Endothelial cell of umbilical vein (primary cell): Measurements from ENCODE around the gene BSPRY. TPM values are rescaled to one million over a fixed set of nuclear protein-coding genes. Genes with fewer than 3 reads are reported as not detected.
A peak's percentile ranks its signal among the peaks of the same experiment; 100 is the strongest.

ENCODE experiments used
- BruUV-seq: library from RNA; stranded (reverse); fragments of 400-500 nt; replicated peaks from 2 replicates; lab custom pipeline; 2021; lab: Mats Ljungman, UMichigan
- CTCF ChIA-PET: fragments of 300-600, 350-600 bp; sonication (Branson Sonifier 250); formaldehyde crosslinking; loops from one replicate; lab custom pipeline; 2021; ENCODE audit warnings: antibody characterized with exemption, inconsistent platforms; lab: Charles Lee
- POLR2A ChIA-PET: fragments of 300-600, 350-600 bp; sonication (Branson Sonifier 250); formaldehyde crosslinking; loops from one replicate; lab custom pipeline; 2021; ENCODE audit warnings: antibody characterized with exemption, inconsistent platforms; lab: Charles Lee
- DNase-seq: peaks from one replicate; pipeline ENCODE4 v3.0.0-alpha.2; 2011; ENCODE audit warnings: low read depth, low spot score
- FAIRE-seq: peaks from 2 replicates; lab custom pipeline; 2011; peaks lifted over from hg19 to GRCh38; lab: Jason Lieb, UNC
- H2AFZ ChIP-seq: 2 replicates; pipeline ENCODE4 v1.6.0; 2012; ENCODE audit warnings: low read depth, low read length, control low read depth, inconsistent platforms
- H3K27ac ChIP-seq: 2 replicates; pipeline ENCODE4 v1.5.1; 2011; ENCODE audit warnings: low read depth, mild to moderate bottlenecking, control low read depth, low read length, moderate library complexity; ENCODE audit not compliant: insufficient read depth
- H3K27me3 ChIP-seq, 2 experiments: 2 replicates each; pipeline versions ENCODE4 v1.6.0 to v1.6.1; 2011; ENCODE audit warnings: low read length in 2 of 2, mixed read lengths in 1 of 2; ENCODE audit not compliant: control insufficient read depth in 2 of 2, insufficient read depth in 2 of 2
- H3K36me3 ChIP-seq, 2 experiments: 2 replicates in 1 of 2; 3 replicates in 1 of 2; pipeline ENCODE4 v1.5.1; 2011; ENCODE audit warnings: low read length in 2 of 2, mild to moderate bottlenecking in 1 of 2, moderate library complexity in 1 of 2; ENCODE audit not compliant: control insufficient read depth in 2 of 2, insufficient read depth in 2 of 2; ENCODE audit errors: extremely low read depth in 1 of 2
- H3K4me1 ChIP-seq: 3 replicates; pipeline ENCODE4 v1.5.1; 2011; ENCODE audit warnings: mild to moderate bottlenecking, low read length; ENCODE audit not compliant: control insufficient read depth, insufficient read depth; ENCODE audit errors: extremely low read depth
- H3K4me2 ChIP-seq: 2 replicates; pipeline ENCODE4 v1.6.1; 2011; ENCODE audit warnings: low read length, control low read depth, mixed read lengths; ENCODE audit not compliant: insufficient read depth
- H3K4me3 ChIP-seq, 3 experiments: fragments of 200-600 bp in 1 of 3; sonication (generic), shearing (Covaris generic) in 1 of 3; replicated peaks in 1 of 3; 2 replicates each; pipeline ENCODE4 v1.5.1; 2011 to 2016; ENCODE audit warnings: control low read depth in 3 of 3, low read length in 3 of 3, mild to moderate bottlenecking in 2 of 3, inconsistent platforms in 1 of 3, low read depth in 1 of 3, moderate library complexity in 1 of 3; ENCODE audit not compliant: insufficient read depth in 1 of 3
- H3K79me2 ChIP-seq: 2 replicates; pipeline ENCODE4 v1.6.0; 2012; ENCODE audit warnings: low read length, inconsistent platforms; ENCODE audit not compliant: control insufficient read depth, insufficient read depth
- H3K9ac ChIP-seq: replicated peaks from 2 replicates; pipeline ENCODE3; 2011; ENCODE audit warnings: low read length, control low read depth; ENCODE audit not compliant: insufficient read depth; ENCODE audit errors: extremely low read depth
- H3K9me1 ChIP-seq: replicated peaks from 3 replicates; pipeline ENCODE4 v1.6.0; 2011; ENCODE audit warnings: mild to moderate bottlenecking, low read length; ENCODE audit not compliant: control insufficient read depth, insufficient read depth; ENCODE audit errors: extremely low read depth
- H3K9me3 ChIP-seq: replicated peaks from 2 replicates; pipeline ENCODE4 v1.5.1; 2012; ENCODE audit warnings: low read length, inconsistent platforms; ENCODE audit not compliant: control insufficient read depth, insufficient read depth
- H4K20me1 ChIP-seq: replicated peaks from 2 replicates; pipeline ENCODE3; 2011; ENCODE audit warnings: mild to moderate bottlenecking, low read length; ENCODE audit not compliant: control insufficient read depth, insufficient read depth; ENCODE audit errors: extremely low read depth
- CTCF ChIP-seq, 2 donors: IDR thresholded peaks; 1 replicate in 1 of 2; 2 replicates in 1 of 2; pipeline ENCODE4 v1.5.1; 2011; ENCODE audit warnings: low read length in 2 of 2, mild to moderate bottlenecking in 2 of 2, moderate library complexity in 2 of 2, control low read depth in 1 of 2, inconsistent platforms in 1 of 2, low read depth in 1 of 2; ENCODE audit not compliant: insufficient read depth in 1 of 2; ENCODE audit errors: extremely low read depth in 1 of 2
- EZH2 ChIP-seq: IDR thresholded peaks from 2 replicates; pipeline ENCODE4 v1.6.1; 2012; ENCODE audit warnings: borderline replicate concordance, low read depth, mild to moderate bottlenecking, moderate library complexity, low read length, inconsistent platforms; ENCODE audit not compliant: severe bottlenecking
- FOS ChIP-seq: IDR thresholded peaks from 2 replicates; pipeline ENCODE4 v1.6.1; 2011; ENCODE audit warnings: mild to moderate bottlenecking, low read length, moderate library complexity, borderline replicate concordance; ENCODE audit not compliant: insufficient read depth
- GATA2 ChIP-seq: IDR thresholded peaks from 2 replicates; pipeline ENCODE4 v1.7.0; 2011; ENCODE audit warnings: low read depth, mild to moderate bottlenecking, moderate library complexity, mixed read lengths, low read length; ENCODE audit not compliant: insufficient read length, insufficient read depth
- JUN ChIP-seq: IDR thresholded peaks from 2 replicates; pipeline ENCODE4 v1.6.1; 2011; ENCODE audit warnings: borderline replicate concordance, low read depth; ENCODE audit not compliant: insufficient read length, insufficient read depth
- MAX ChIP-seq: IDR thresholded peaks from 2 replicates; pipeline ENCODE4 v1.6.1; 2011; ENCODE audit not compliant: insufficient read depth, insufficient read length
- MYC ChIP-seq: IDR thresholded peaks from one replicate; pipeline ENCODE4 v1.6.1; 2011; ENCODE audit warnings: mild to moderate bottlenecking, low read depth, low read length
- POLR2A ChIP-seq: IDR thresholded peaks from 2 replicates; pipeline ENCODE4 v1.6.1; 2012; ENCODE audit warnings: low read depth, mild to moderate bottlenecking, control low read depth, low read length
- POLR2AphosphoS5 ChIP-seq: IDR thresholded peaks from 2 replicates; pipeline ENCODE4 v1.6.1; 2012; ENCODE audit warnings: low read depth, mild to moderate bottlenecking, control low read depth, low read length, moderate library complexity; ENCODE audit not compliant: insufficient read depth
- dilution Hi-C: fragments of 300-500 bp; cut with MboI; formaldehyde crosslinking; loops from one replicate; pipeline ENCODE4 v1.15.0; 2019; ENCODE audit warnings: low sequenced_read_pairs; ENCODE audit not compliant: extremely low pct_ligation_motif_present
- intact Hi-C: fragments of 100-400 bp; cut with micrococcal nuclease; formaldehyde crosslinking; loops from one replicate; pipeline ENCODE4 v1.10.0; 2022
- polyA plus RNA-seq, 4 experiments: library from polyadenylated mRNA; depleted of rRNA in 3 of 4; stranded (reverse) in 3 of 4; unstranded in 1 of 4; fragments of >200 nt; gene quantifications; 2 replicates each; pipeline versions ENCODE4 v1.2.1 to v1.2.3, GENCODE V29; 2011 to 2012; ENCODE audit warnings: missing spikeins in 1 of 4
- total RNA-seq: library from RNA; stranded (reverse); gene quantifications from 2 replicates; pipeline ENCODE4 v1.2.3, GENCODE V29; 2021

Gene BSPRY
- total and polyA plus RNA-seq, 2 donors (not counting 3 experiments of a cell fraction or from before 2014, with no cell fraction given), result not detected

GRCh38 chr9:113409883-113410206 lies 60.5 kb downstream of the BSPRY start:
- BruUV-seq, result TSS peak; percentile 43
- Histone ChIP-seq H3K9ac (peak overlapping the region; percentile 99), H3K4me3 (peak overlapping the region; percentile 18 to 98 (median 92)), H3K4me2 (peak overlapping the region; percentile 85), H2AFZ (peak overlapping the region; percentile 1), H3K27me3 (no peaks in the 10 kb centered on the region), H3K79me2 (peaks cover 21% of the 10 kb centered on the region), H4K20me1 (no peaks in the 10 kb centered on the region), H3K9me1 (no peaks in the 10 kb centered on the region), H3K36me3 (peaks cover 4 to 5% of the 10 kb centered on the region in 2 experiments), H3K4me1 (peaks cover 9% of the 10 kb centered on the region), H3K27ac (peak overlapping the region; percentile 84), H3K9me3 (no peaks in the 10 kb centered on the region)
- intact Hi-C loops (loop anchor here (1.0 to 5.0 kb wide), 8 partner anchors 9 to 265 kb away; partner anchors contain the start of genes ALAD, CDC26, PRPF4 and WDR31), dilution Hi-C loops (no loop called here)
- POLR2A ChIA-PET, result interaction anchor here (0.9 to 1.4 kb wide), 10 partner anchors 8 to 245 kb away, joined by 3 to 9 read pairs (median 4); partner anchors contain the start of genes ALAD, CDC26, PRPF4 and WDR31
- DNase-seq (no peak), FAIRE-seq (no peak)
- TF ChIP-seq GATA2 (no peak), EZH2 (no peak)
- CTCF ChIA-PET, result interaction anchor here (0.7 to 1.7 kb wide), 13 partner anchors 9 to 248 kb away, joined by 3 to 18 read pairs (median 5); partner anchors contain the start of genes ALAD, CDC26 and PRPF4

- ChIA-PET POLR2A (interaction anchor here (0.9 to 1.4 kb wide), 10 partner anchors 9 to 245 kb away, joined by 3 to 9 read pairs (median 4); partner anchors contain the start of genes ALAD, CDC26, PRPF4 and WDR31), CTCF (interaction anchor here (0.7 to 1.7 kb wide), 14 partner anchors 9 to 248 kb away, joined by 3 to 18 read pairs (median 4); partner anchors contain the start of genes ALAD, CDC26 and PRPF4)
- no peaks in the 10 kb centered on the region for H3K9me3 ChIP-seq
- H4K20me1 ChIP-seq, result no peaks in the 10 kb centered on the region
- TF ChIP-seq MAX (peak; percentile 97), MYC (peak; percentile 99), POLR2AphosphoS5 (peak; percentile 64), EZH2 (no peak), GATA2 (no peak), FOS (peak; percentile 21), CTCF (IDR thresholded peaks at IDR 0.05; ENCODE audit: extremely low read depth in 1 of 2, insufficient read depth in 1 of 2, low read depth in 1 of 2, low read length in 2 of 2) (no peak), JUN (no peak), POLR2A (peak; percentile 72)
- DNase-seq (peak; percentile 97), FAIRE-seq (peak; percentile 93)
- dilution Hi-C loops (no loop called here), intact Hi-C loops (loop anchor here (1.0 to 5.0 kb wide), 8 partner anchors 9 to 265 kb away; partner anchors contain the start of genes ALAD, CDC26, PRPF4 and WDR31)
- H3K79me2 ChIP-seq, result peaks cover 21% of the 10 kb centered on the region
- peak within 1 kb of the TSS; percentile 99 for H3K9ac ChIP-seq
- peak within 1 kb of the TSS; percentile 84 for H3K27ac ChIP-seq
- no peaks in the 10 kb centered on the region for H3K27me3 ChIP-seq
- peak within 1 kb of the TSS; percentile 86 to 98 (median 92) for H3K4me3 ChIP-seq
- no peaks in the 10 kb centered on the region for H3K9me1 ChIP-seq
- H3K36me3 ChIP-seq, result peaks cover 4 to 5% of the 10 kb centered on the region in 2 experiments
- peaks cover 9% of the 10 kb centered on the region for H3K4me1 ChIP-seq
- peak within 1 kb of the TSS; percentile 97 for H3K4me2 ChIP-seq
- H2AFZ ChIP-seq, result peak within 1 kb of the TSS; percentile 81
- BruUV-seq, result no TSS peak
Measured at GRCh38 chr9:113410207-113410864, 61.0 kb downstream of the BSPRY start, which contains the start of the genes C9orf43 and POLE3. TSS of gene C9orf43 (plus strand) at chr9:113410747. CDS start at chr9:113413494, 2,747 bp downstream. TSS of gene POLE3 (minus strand) at chr9:113410675. CDS start at chr9:113410293, 382 bp downstream.
